HG03521 (cell line): ENCODE results near the gene SLAMF9.

ENCODE experiments used
- ATAC-seq: cut with Tn5 transposase; IDR thresholded peaks from one replicate; pipeline ENCODE4 v1.9.1; 2021; ENCODE audit warnings: mild to moderate bottlenecking, moderate library complexity; ENCODE audit not compliant: unreplicated experiment

Gene SLAMF9

DNA sequence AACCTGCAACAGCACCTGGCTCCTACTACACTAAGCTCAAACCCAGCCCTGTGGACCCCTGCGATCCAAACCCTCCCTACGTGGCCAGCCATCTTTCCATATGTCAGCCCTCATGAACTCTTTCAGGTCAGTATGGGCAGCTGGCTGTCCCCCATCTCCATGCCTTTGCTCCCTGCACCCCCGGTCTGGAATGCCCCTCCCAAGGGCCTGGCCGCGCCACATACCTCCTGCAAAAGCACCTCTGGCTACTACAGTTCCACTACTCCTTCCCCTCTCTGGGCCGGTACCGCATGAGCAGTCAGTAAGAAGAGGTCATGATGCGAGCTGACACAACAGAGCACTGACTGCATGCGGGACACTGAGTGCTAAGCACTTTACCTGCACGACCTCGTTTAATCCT is 18.7 kb downstream of the SLAMF9 start:
- ATAC-seq = no peak

DNA sequence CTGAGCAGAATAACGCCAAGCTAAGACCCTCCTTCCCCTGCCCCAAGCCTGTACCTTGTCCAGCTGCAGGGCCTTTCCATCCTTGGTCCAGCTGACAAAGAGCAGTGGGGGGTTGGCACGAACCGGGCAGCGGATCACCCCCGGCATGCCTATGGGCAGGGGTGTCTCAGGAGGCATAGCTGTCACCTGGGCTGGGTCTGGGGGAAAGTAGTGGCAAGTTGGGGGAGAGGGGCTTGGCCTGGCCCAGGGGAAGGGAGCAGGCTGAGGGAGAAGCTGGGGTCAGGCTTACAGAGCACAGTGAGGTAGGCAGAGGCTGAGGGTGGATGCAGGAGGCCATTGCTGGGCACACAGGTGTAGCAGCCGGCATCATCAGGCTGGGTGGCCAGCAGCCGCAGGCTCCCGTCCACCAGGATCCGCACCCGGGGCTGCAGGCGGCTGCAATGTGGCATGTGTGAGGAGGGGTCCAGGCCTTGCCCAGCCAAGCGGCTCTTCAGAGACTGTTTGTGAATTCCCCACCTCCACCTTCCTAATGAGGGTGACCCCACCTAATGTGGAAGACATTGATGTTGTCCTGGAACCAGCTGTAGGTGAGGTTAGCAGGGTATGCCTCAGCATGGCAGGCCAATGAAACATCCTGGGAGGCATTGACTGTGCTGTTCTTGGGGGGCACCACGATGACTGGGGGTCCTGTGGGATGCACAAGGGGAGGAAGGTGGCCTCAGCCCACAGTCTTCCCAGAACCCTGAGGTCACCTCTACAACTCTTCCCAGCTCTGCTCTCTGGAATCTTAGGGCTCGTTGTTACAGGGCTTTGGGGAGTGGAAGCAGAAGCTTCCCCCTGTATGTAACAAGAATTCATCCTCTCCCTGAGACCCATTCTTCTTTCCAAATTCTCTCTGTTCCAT is 19.6 kb downstream of the SLAMF9 start:
- no peak for ATAC-seq

DNA sequence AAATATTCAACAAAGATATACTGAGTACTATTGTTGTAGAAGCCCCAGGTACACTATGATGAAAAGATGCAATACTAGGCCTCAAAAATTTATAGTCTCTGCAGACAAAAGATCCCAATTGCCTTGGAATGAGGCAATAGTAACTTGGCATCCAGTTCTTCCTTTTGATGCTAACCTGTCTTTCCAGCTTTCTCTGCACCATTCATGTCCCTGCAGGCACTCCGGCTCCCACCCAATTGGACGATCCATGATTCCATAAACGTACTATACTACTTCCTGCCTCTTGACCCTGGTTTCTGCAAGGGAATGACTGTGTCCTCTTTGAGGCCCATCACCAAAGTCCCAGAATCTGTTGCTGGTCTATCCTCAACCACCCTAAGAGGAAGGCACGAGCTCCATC is 20.7 kb downstream of the SLAMF9 start:
- ATAC-seq = no peak

DNA sequence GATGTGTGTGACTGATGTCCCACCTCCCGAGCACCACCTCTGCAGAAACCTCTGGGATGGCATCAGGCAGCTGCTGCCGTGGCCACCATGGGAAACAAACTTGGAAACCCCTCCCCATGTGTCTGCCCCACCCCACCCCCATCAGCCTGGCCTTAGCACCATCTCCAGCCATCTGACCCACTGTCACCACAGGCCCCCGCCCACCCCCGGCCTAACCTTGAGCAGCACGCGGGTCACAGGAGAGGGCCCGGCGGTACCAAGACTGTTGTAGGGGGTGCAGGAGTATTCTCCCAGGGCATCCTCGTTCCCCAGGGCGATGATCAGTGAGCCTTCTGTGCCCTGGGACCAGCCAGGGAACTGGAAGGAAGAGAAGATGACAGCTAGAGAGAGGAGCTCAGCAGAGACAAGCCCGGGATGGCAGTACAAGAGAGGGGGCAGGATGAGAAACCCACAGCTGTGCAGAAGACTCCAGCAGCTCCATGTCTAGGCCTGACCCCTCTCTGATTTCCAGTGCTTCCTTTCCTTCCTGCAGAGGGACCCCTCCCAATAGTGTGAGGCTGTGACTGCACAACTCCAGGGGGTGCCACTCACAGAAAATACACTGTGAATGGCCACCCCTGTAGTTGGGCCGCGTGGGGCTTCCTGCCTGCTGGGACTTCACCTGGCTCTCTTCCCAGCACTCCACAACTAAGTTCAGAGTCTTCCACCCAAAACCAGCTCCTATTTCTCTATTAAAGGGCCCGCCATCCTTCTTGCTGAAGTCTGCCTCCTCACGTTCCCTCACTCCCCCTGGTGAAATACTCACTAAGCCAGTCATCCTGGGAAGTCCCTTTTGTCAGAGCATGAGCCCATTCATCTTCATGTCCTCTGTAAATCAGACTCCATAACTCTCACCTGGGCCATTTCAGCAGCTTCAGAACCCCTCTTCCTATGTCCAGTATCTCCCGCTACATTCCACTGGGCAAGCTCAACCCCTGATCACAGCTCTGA is 21.4 kb downstream of the SLAMF9 start:
- ATAC-seq = no peak

DNA sequence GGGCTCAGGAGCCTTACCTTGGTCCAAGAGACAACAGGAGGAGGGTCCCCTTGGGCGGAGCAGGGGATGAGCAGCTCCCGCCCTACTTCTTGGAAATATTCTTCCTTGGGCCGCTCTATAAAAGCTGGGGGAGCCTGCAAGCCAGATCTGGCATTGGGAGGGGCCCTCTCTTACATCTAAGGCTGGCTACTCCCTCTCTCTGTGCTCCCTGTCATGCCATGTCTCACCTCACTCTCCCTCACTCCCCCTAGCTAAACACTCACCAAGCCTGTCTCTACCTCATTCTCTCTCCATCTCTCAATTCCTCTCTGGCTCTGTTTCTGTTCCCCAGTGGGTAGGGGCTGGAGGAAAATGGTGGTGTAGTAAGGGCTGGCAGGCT is 22.3 kb downstream of the SLAMF9 start:
- ATAC-seq = no peak

DNA sequence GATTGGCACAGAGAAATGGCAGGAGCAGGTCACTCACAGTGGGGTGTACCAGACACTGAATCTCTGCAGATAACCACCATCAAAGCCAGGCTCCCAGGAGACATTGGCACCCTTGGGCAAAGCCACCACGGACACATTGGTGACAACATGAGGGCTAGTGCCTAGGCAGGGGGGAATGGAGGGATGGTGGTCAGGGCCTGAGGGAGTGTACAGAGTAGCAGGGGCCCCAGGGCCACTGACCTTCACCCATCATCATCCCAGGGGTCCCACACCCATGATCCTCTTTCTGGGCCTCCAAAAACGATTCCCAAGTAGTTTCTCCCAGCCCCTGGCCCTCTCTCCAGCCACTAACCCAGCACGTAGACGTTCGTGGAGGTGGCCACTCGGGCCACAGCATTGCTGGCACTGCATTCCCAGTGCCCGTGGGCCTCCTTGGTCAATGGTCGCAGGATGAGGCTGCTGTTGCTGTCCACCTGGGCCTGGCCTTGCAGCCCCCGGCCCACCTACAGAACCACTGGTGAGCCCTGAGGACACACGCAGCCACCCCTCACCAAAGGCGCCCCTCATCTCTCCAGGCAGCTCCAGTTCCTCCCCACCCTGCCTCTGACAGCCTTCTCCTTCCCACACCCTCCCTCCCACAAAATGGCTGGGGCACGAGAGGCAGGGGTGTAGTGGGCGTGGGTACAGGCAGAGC is 22.8 kb downstream of the SLAMF9 start:
- no peak for ATAC-seq

DNA sequence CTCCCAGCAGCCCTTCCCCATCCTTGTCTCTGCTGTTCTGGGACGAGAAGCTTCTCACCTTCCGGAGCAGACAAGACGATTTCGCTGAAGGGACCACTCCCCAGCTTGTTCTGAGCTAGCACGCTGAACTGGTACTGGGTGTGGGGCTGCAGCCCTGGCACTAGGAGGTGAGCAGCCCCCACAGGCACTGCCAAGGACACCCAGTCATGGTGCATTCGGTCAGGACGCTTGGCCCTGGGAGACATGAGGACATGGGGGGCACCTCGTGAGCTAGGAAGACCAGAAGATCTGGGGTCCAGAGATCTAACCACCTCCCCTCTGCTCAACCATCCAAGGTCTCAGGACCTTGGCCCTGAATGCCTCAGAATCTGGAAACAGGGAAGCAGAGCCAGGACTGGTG is 23.4 kb downstream of the SLAMF9 start:
- no peak for ATAC-seq

DNA sequence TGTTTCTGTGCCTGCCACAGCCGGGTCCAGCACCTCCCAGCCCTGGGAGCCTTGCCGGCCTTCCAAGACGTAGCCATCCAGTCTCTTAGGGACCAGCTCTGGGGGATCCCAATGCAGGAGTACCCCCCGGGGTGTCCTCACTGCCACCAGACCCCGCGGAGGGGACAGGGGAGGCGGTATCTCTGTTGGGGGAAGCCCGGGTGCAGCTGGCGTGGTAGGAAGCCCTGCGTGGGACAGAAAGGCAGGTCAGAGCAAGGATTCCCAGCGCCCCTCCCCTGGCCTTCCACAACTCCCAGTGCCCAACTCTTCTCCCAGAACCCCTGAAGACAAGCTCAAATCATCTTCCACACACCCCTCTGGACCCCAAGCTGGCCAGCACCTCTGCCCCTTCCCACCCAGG is 23.8 kb downstream of the SLAMF9 start:
- ATAC-seq = no peak

DNA sequence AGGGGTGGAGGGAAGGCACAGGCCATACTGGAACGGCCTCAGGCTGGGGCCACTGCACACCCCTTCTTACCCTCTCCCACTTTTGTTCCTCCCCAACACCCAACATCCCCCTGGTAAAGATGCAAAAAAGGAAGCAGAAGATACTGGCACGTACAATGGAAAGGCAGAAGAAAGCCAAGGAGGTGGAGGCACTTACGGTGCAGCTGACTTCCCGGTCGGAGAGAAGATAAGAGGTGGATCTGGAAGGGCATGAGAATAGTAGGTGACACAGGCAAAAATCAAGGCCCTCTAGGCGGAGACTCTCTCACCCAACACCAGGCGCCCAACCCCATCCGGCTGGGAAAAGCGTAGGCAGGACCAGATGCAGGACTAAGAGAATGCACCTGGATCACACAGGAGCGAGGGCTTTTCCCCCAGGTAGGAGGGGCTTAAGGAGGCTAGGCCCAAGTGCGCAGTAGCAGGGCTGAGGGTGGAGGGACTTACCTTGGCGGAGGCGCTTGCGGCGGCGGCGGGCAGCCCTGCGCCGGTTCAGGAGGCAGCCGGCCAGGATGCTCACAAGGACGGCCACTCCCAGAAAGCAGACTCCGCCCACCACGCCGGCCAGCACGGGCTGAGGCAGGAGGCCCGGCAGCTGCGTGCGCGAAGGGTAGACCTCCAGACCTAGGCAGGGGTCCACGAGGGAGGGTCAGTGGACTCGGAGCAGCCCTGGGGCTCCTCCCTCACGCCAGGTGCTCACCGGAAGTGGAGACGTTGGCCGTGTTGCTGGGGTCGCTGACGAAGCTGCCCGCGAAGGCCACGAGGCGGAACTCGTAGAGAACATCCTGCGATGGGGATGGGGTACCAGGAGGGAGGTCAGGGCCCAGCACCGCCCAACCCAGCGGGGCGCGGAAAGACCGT is 24.6 kb downstream of the SLAMF9 start:
- ATAC-seq = no peak

DNA sequence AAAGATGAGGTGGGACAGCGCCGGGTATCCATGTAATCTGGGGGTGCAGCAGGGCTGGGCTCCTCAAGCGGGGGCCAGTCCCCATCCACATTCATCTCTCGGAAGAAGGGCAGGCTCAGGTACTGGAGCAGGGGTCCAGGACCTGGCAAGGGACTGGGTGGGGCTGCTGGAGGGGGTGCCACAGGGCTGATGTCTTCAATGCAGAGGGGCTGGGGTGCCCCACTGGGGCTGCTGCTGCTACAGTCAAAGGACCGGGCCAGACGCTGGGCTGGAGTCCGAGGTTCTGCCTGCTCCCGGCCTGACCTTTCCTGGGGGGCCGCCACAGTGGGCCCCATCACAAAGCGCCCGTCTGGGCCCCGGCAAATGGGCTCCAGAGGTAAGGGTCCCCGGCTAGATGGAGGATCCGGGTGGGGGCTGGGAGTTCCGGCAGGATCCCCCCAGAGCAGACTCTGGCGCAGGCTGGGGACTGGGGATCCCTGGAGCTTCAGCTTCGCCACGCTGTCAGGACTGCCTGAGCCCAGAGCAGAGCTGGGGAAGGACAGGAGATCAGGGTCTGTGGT is 25.5 kb downstream of the SLAMF9 start:
- no peak for ATAC-seq

DNA sequence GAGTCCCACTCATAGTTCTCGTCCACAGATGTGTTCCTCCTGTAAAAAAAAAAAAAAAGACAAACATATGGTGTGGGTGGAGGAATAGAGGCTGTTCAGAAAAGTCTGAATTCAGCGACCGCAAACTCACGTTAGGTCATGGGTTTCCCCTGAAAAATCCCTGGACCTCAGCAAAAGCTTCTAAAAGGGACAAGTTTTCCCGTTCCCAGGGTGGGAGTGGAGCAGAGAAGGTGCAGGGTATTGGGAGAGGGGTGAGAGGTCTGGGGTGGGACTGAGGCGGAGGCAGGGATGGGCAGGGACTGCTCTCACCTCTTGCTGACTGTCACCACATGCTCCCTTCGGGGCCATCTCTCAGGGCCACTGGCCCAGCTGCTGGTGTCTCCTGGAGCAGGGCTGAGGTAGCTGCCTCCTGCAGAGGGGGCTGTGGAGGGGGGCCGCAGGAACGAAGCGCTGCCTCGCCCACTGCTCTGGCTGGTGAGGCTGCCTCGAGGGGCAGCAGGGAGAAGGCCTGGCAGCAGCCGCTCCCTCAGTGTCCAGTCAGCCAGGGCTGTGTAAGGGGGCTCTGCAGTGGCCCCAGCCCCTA is 26.1 kb downstream of the SLAMF9 start:
- ATAC-seq = no peak

DNA sequence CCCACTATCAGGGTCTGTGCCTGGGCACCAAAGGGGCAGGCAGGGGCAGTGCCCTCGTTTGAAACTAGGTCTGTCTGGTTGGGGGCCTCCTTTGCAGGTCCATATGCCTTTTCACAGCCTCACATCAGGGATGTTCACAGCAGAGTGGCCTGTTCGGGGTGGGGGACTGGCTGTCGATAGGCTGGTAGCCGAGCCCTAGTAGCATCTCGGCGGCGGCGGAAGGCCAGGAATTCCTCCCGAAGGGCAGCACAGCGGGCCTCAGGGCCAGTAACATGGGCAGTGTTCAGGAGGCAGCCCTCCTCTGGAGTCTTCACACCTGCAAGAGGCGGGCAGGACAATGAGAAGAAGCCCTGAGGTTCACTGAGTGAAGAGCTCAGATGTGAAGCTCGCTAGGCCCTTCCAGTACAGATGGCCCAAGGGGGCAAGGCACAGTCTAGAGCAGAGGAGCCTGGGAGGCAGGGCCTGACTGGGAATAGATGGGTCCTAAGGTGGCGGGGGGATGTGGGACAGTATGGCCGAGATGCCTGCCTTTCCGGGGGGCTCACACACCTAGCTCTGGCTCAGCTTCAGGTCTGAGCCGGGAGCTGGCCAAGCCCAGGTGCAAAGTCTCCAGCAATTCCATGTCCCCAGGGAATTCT is 26.7 kb downstream of the SLAMF9 start:
- no peak for ATAC-seq

DNA sequence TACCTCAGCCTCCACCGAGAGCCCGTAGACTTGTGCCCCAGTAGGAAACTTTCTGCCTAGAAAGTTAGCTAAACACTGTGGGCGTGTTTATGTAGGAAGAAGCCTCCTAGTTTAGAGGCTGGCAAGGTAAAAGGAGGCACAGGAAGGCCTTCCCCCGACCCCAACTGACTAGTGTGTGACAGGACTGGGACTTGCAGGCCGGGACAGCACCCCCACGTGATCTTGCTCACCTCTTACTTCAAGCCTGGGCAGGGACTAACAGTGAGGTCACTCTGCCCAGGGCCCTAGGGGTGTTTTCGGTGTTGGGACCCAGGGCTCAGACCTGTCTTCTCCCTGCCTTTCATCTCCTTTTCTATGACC is 28.3 kb downstream of the SLAMF9 start:
- peak; percentile 0 for ATAC-seq

DNA sequence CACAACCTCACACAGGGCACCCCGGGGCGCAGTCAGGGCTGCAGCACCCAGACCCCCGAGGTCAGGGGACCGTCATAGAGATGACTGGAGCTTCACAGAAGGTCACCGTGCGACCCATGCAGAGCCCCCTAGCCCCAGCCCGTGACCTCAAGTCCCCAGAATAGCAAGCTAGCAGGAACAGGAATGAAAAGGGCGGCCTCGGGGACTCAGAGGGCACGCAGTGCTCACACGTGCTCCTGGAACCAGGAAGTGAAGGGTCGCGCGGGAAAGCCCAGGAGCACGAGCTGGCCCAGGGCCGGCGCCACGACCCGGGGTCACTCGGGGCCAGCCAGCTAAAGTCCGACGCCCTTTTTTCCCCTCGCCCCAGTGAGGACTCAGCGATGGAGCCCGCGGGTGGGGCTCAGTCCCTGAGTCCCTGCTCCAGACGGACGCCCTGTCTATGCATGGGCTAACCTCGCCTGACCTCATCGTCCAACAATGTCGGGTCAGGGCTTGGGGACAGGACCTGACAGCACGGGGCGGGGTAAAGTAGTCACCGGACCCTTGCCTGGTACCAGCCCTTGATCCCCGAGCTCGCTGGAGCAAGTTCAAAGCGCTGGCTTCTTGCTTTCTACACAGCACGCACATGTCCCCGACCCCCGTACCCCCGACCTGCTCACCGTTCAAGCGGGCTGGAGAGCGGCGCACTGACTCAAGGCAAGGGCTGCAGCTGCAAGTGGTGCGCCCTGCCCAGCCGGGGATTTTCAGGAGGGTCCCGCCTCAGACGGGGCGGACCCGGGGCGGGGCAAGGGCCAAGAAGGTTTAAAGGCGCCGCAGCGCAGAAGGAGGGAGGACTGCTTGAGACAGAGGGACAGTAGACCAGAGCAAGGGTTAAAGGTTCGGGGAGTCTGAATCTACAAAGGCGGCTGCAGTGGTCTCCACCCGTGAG is 29.0 kb downstream of the SLAMF9 start, which contains the start of gene TAGLN2:
TAGLN2 (minus strand) TSS at position 717 of the 928 bp plus-strand sequence. CDS start 4,998 bp downstream, outside the sequence.
- peak; percentile 47 for ATAC-seq

DNA sequence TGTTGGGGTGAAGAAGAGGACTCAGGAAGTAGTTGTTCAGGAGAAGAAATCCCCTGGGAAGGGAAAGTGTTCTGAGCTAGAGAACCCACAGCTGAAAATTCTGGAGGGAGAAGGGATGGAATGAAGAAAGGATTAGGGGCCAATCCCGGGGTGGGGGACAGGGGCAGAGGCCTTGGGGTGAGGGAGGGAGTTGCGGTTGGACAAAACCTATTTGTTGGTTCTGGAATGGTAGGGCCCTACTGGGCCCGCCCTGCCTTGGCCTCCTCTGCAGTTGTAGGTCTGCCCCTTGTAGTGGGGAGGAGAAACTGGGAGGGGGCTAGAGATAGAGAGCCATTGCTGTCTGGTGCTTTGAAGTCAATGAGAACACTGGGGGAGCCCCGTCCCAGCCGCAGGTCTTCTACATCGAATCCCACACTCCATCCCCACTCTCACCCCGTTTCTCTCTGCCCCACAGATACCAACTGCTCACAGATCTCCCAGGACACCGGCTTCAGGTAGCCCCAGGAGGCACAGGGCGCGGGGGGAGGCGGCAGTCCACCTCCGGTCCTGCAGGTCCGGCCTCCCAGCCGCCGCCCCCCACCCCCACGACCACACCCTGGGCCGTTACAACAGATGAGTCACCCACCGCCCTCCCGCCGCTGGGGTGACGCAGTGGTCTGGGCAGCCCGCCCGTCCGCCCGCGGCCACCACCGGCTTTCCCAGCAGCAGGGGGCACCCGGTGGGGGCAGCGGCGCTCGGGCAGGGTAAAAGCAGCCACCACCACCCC is 29.8 kb downstream of the SLAMF9 start:
- no peak for ATAC-seq

DNA sequence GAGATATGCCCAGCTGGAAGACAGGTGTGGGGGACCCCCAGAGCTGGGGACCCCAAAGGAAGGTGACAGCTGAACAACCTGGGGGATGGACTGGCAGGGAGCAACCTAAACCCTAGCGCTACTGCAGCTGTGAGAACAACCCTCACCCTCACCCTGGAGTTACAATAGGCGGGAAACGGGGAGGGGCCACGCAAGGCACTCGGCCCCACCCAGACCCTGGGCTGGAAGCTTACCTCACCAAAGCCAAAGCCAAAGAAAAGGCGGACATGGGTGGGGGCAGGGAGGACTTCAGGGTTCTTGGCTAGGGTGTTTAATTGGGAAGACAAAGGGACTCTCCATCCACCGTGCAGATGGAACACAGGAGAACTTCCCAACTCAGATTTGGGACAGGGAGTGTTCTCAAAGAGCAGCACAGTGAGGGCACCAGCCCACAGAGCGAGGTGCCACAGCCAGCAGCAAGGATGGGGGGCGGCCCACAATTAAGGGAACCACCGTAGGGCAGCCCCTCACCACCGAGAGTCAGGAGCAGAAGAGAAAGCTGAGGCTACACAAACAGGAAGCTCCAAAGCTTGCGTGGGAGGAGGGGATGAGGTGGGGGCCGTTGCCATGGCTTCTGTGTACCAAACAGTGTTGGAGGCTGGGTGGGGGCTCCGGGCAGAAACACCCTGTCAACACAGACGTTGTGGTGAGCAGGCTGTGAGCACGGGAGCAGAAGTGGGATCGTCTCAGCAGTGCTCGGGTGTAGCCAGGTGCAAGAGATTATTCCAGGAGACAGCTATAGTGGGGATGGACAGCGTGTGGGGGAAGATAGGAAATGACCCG is 30.6 kb downstream of the SLAMF9 start:
- ATAC-seq = peak; percentile 37
